Measurements from ENCODE around the gene CDKAL1.

Gene CDKAL1

DNA sequence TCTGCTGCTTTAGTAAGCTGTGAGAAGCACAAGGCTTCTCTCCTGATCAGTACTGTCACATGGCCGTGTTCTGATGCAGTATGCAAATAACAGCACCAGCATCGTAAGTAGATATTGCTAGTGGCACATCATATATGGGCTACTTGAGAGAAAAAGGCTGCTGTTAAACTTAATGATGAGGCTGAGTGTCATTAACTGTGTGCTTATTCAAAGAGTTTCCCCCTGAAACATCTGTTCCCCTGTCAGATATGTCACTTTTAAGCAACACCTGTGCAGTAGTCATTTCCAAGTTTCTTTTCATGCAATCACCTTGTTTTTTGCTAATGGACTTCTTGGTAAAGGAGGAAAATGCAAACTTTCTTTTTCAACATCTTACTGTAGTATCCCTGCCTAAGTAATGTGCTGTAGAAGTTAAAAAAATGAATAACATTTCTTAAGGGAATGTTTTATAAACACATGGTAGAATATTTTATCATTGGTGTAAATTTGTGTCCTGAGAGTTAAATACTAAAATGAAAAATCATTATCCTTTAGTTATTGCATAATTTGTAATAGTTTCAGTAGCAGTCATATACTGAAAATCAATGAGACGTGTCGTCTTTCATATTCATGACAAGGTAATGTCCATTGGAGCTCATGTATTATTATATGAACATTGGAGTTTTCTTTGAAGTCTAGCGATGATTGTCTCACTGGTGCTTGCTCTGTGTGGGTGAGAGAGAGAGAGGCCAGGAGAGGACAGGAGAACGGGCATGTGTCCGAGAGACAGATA lies 366.3 kb downstream of the CDKAL1 start:
- WGBS: 99% methylated on average over 7 of the region's 7 CpGs
- Histone ChIP-seq H3K27ac (ENCODE audit: low read length, poor library complexity, severe bottlenecking) (no peak overlapping the region), H3K79me1 (replicated peaks; ENCODE audit: low read length, poor library complexity, severe bottlenecking) (no peaks in the 10 kb centered on the region), H3K23ac (ENCODE audit: low read length in 2 of 2) (no peak overlapping the region), H2AK5ac (ENCODE audit: low read length, severe bottlenecking) (no peak overlapping the region), H3K4me2 (ENCODE audit: low read length, poor library complexity, severe bottlenecking) (no peak overlapping the region), H2BK5ac (ENCODE audit: low read depth, low read length, poor library complexity, severe bottlenecking) (no peak overlapping the region), H3K9ac (ENCODE audit: low read length) (no peak overlapping the region), H2BK15ac (ENCODE audit: low read depth, poor library complexity, severe bottlenecking) (no peak overlapping the region), H2AFZ (ENCODE audit: low read depth, low read length) (peak overlapping the region; percentile 51), H3K4me3 (ENCODE audit: insufficient read depth in 1 of 2, low read depth in 1 of 2, low read length in 2 of 2) (no peak overlapping the region), H2BK12ac (ENCODE audit: low read length in 2 of 2) (no peak overlapping the region), H4K91ac (ENCODE audit: low read length) (no peak overlapping the region), H3K4ac (ENCODE audit: low read depth in 1 of 2, low read length in 2 of 2) (no peak overlapping the region), H2BK120ac (ENCODE audit: low read depth, low read length) (no peak overlapping the region), H3K4me1 (ENCODE audit: control insufficient read depth, insufficient read depth, low read depth, low read length) (no peaks in the 10 kb centered on the region), H3K9me3 (ENCODE audit: control insufficient read depth, low read length) (peaks cover 7% of the 10 kb centered on the region), H3K18ac (ENCODE audit: low read depth in 1 of 2, low read length in 2 of 2) (peak overlapping the region in 1 of 2 experiments; percentile 21), H4K8ac (ENCODE audit: low read length) (no peak overlapping the region), H3K27me3 (ENCODE audit: control insufficient read depth in 1 of 2, insufficient read depth in 1 of 2, low read length in 2 of 2) (no peaks in the 10 kb centered on the region), H3K14ac (ENCODE audit: low read length in 2 of 2) (no peak overlapping the region), H3K36me3 (ENCODE audit: control insufficient read depth in 1 of 2, insufficient read depth in 2 of 2, low read depth in 1 of 2, low read length in 2 of 2) (no peaks in the 10 kb centered on the region)
- DNase-seq: no peak

- H2AK5ac ChIP-seq (ENCODE audit: low read length, severe bottlenecking): no peak overlapping the region
- 88% methylated on average over 4 of the region's 4 CpGs for WGBS
- no peak overlapping the region for H3K9ac ChIP-seq (ENCODE audit: low read length)
- no peak overlapping the region for H2BK5ac ChIP-seq (ENCODE audit: low read depth, low read length, poor library complexity, severe bottlenecking)
- H3K79me1 ChIP-seq (replicated peaks; ENCODE audit: low read length, poor library complexity, severe bottlenecking): no peaks in the 10 kb centered on the region
- no peak overlapping the region for H3K14ac ChIP-seq (ENCODE audit: low read length in 2 of 2)
- H3K27ac ChIP-seq (ENCODE audit: low read length, poor library complexity, severe bottlenecking): no peak overlapping the region
- H3K4me3 ChIP-seq (ENCODE audit: insufficient read depth in 1 of 2, low read depth in 1 of 2, low read length in 2 of 2): no peak overlapping the region
- no peak overlapping the region for H3K18ac ChIP-seq (ENCODE audit: low read depth in 1 of 2, low read length in 2 of 2)
- no peak overlapping the region for H3K23ac ChIP-seq (ENCODE audit: low read length in 2 of 2)
- no peak overlapping the region for H3K4ac ChIP-seq (ENCODE audit: low read depth in 1 of 2, low read length in 2 of 2)
- no peak overlapping the region for H4K91ac ChIP-seq (ENCODE audit: low read length)
- no peaks in the 10 kb centered on the region for H3K36me3 ChIP-seq (ENCODE audit: control insufficient read depth in 1 of 2, insufficient read depth in 2 of 2, low read depth in 1 of 2, low read length in 2 of 2)
- peaks cover 7% of the 10 kb centered on the region for H3K9me3 ChIP-seq (ENCODE audit: control insufficient read depth, low read length)
- H2AFZ ChIP-seq (ENCODE audit: low read depth, low read length): no peak overlapping the region
- H3K4me2 ChIP-seq (ENCODE audit: low read length, poor library complexity, severe bottlenecking): no peak overlapping the region
- no peaks in the 10 kb centered on the region for H3K27me3 ChIP-seq (ENCODE audit: control insufficient read depth in 1 of 2, insufficient read depth in 1 of 2, low read length in 2 of 2)
- H3K4me1 ChIP-seq (ENCODE audit: control insufficient read depth, insufficient read depth, low read depth, low read length): no peaks in the 10 kb centered on the region
- DNase-seq: no peak
- no peak overlapping the region for H2BK120ac ChIP-seq (ENCODE audit: low read depth, low read length)
- H2BK15ac ChIP-seq (ENCODE audit: low read depth, poor library complexity, severe bottlenecking): no peak overlapping the region
- no peak overlapping the region for H4K8ac ChIP-seq (ENCODE audit: low read length)
- H2BK12ac ChIP-seq (ENCODE audit: low read length in 2 of 2): no peak overlapping the region
These were observed 371.1 kb downstream of the CDKAL1 start for GRCh38 chr6:20905377-20905776.

- WGBS: 85% methylated on average over 4 of the region's 4 CpGs
These were observed 372.7 kb downstream of the CDKAL1 start for GRCh38 chr6:20906945-20907344.

GRCh38 chr6:20907486-20908071 lies 373.3 kb downstream of the CDKAL1 start:
- no peak overlapping the region for H2AFZ ChIP-seq (ENCODE audit: low read depth, low read length)
- H3K4ac ChIP-seq (ENCODE audit: low read depth in 1 of 2, low read length in 2 of 2): peak overlapping the region in 1 of 2 experiments; percentile 94
- no peak overlapping the region for H2BK120ac ChIP-seq (ENCODE audit: low read depth, low read length)
- no peak overlapping the region for H2BK15ac ChIP-seq (ENCODE audit: low read depth, poor library complexity, severe bottlenecking)
- H2BK12ac ChIP-seq (ENCODE audit: low read length in 2 of 2): peak overlapping the region in 1 of 2 experiments; percentile 12
- peak overlapping the region; percentile 80 for H4K91ac ChIP-seq (ENCODE audit: low read length)
- no peak overlapping the region for H3K14ac ChIP-seq (ENCODE audit: low read length in 2 of 2)
- H3K79me1 ChIP-seq (replicated peaks; ENCODE audit: low read length, poor library complexity, severe bottlenecking): no peaks in the 10 kb centered on the region
- no peaks in the 10 kb centered on the region for H3K36me3 ChIP-seq (ENCODE audit: control insufficient read depth in 1 of 2, insufficient read depth in 2 of 2, low read depth in 1 of 2, low read length in 2 of 2)
- no peak overlapping the region for H3K23ac ChIP-seq (ENCODE audit: low read length in 2 of 2)
- no peak for DNase-seq
- H2BK5ac ChIP-seq (ENCODE audit: low read depth, low read length, poor library complexity, severe bottlenecking): no peak overlapping the region
- H3K4me3 ChIP-seq (ENCODE audit: insufficient read depth in 1 of 2, low read depth in 1 of 2, low read length in 2 of 2): no peak overlapping the region
- no peak overlapping the region for H3K27ac ChIP-seq (ENCODE audit: low read length, poor library complexity, severe bottlenecking)
- 69% methylated on average over 7 of the region's 7 CpGs for WGBS
- H3K9ac ChIP-seq (ENCODE audit: low read length): no peak overlapping the region
- peaks cover 7% of the 10 kb centered on the region for H3K9me3 ChIP-seq (ENCODE audit: control insufficient read depth, low read length)
- no peak overlapping the region for H3K4me2 ChIP-seq (ENCODE audit: low read length, poor library complexity, severe bottlenecking)
- no peaks in the 10 kb centered on the region for H3K4me1 ChIP-seq (ENCODE audit: control insufficient read depth, insufficient read depth, low read depth, low read length)
- peak overlapping the region; percentile 67 for H2AK5ac ChIP-seq (ENCODE audit: low read length, severe bottlenecking)
- no peak overlapping the region for H3K18ac ChIP-seq (ENCODE audit: low read depth in 1 of 2, low read length in 2 of 2)
- peak overlapping the region; percentile 96 for H4K8ac ChIP-seq (ENCODE audit: low read length)
- no peaks in the 10 kb centered on the region for H3K27me3 ChIP-seq (ENCODE audit: control insufficient read depth in 1 of 2, insufficient read depth in 1 of 2, low read length in 2 of 2)

More at GRCh38 chr6:20906945-20907344, 372.7 kb downstream of the CDKAL1 start:
- H3K4me3 ChIP-seq (ENCODE audit: insufficient read depth in 1 of 2, low read depth in 1 of 2, low read length in 2 of 2): no peak overlapping the region
- peak; percentile 53 for DNase-seq
- no peak overlapping the region for H2AK5ac ChIP-seq (ENCODE audit: low read length, severe bottlenecking)
- H3K9ac ChIP-seq (ENCODE audit: low read length): no peak overlapping the region
- H3K4me1 ChIP-seq (ENCODE audit: control insufficient read depth, insufficient read depth, low read depth, low read length): no peaks in the 10 kb centered on the region
- H2BK12ac ChIP-seq (ENCODE audit: low read length in 2 of 2): no peak overlapping the region
- H2BK5ac ChIP-seq (ENCODE audit: low read depth, low read length, poor library complexity, severe bottlenecking): no peak overlapping the region
- H3K4me2 ChIP-seq (ENCODE audit: low read length, poor library complexity, severe bottlenecking): no peak overlapping the region
- no peak overlapping the region for H2BK120ac ChIP-seq (ENCODE audit: low read depth, low read length)
- no peak overlapping the region for H2AFZ ChIP-seq (ENCODE audit: low read depth, low read length)
- H3K27ac ChIP-seq (ENCODE audit: low read length, poor library complexity, severe bottlenecking): no peak overlapping the region
- no peaks in the 10 kb centered on the region for H3K79me1 ChIP-seq (replicated peaks; ENCODE audit: low read length, poor library complexity, severe bottlenecking)
- no peak overlapping the region for H3K4ac ChIP-seq (ENCODE audit: low read depth in 1 of 2, low read length in 2 of 2)
- no peak overlapping the region for H3K18ac ChIP-seq (ENCODE audit: low read depth in 1 of 2, low read length in 2 of 2)
- no peak overlapping the region for H3K23ac ChIP-seq (ENCODE audit: low read length in 2 of 2)
- H2BK15ac ChIP-seq (ENCODE audit: low read depth, poor library complexity, severe bottlenecking): no peak overlapping the region
- H4K8ac ChIP-seq (ENCODE audit: low read length): no peak overlapping the region
- H3K36me3 ChIP-seq (ENCODE audit: control insufficient read depth in 1 of 2, insufficient read depth in 2 of 2, low read depth in 1 of 2, low read length in 2 of 2): no peaks in the 10 kb centered on the region
- peaks cover 7% of the 10 kb centered on the region for H3K9me3 ChIP-seq (ENCODE audit: control insufficient read depth, low read length)
- no peak overlapping the region for H4K91ac ChIP-seq (ENCODE audit: low read length)
- no peak overlapping the region for H3K14ac ChIP-seq (ENCODE audit: low read length in 2 of 2)
- H3K27me3 ChIP-seq (ENCODE audit: control insufficient read depth in 1 of 2, insufficient read depth in 1 of 2, low read length in 2 of 2): no peaks in the 10 kb centered on the region

All from mesenchymal stem cell (in vitro differentiated cells and primary cell).